ENCODE measurements around the gene RNF220. TPM values are rescaled to one million over a fixed set of nuclear protein-coding genes. Genes with fewer than 3 reads are reported as not detected.

Gene RNF220
- total and polyA plus RNA-seq, 9 of the 15 experiments (the other 6 are each of a cell fraction or from before 2014, with no cell fraction given) = 5.1 to 117 (median 66.9) TPM

- TF ChIP-seq CREM (IDR thresholded peaks at IDR 0.05; ENCODE audit: low read depth) (peak; percentile 83), CC2D1A (IDR thresholded peaks at IDR 0.05) (peak; percentile 73; the same call in 1 of the 2 replicates), ETV1 (tag; conservative IDR thresholded peaks at IDR 0.05; ENCODE audit: low read depth) (no peak; the same call in 1 of the 2 replicates), ZC3H8 (IDR thresholded peaks at IDR 0.05) (no peak), ZNF239 (CRISPR knock-in tag; IDR thresholded peaks at IDR 0.05) (no peak), ZZZ3 (IDR thresholded peaks at IDR 0.05) (no peak), TAL1 (IDR thresholded peaks at IDR 0.05) (peak; percentile 93), EP300 (IDR thresholded peaks at IDR 0.05; ENCODE audit: low read length) (peak; percentile 95), TSC22D4 (tag; IDR thresholded peaks at IDR 0.05) (no peak), ZNF354B (CRISPR knock-in tag; IDR thresholded peaks at IDR 0.05) (no peak), POLR2AphosphoS5 (IDR thresholded peaks at IDR 0.05; ENCODE audit: control insufficient read depth, insufficient read depth, low read depth, low read length) (peak; percentile 93), SAFB2 (IDR thresholded peaks at IDR 0.05; ENCODE audit: borderline replicate concordance, low read depth, low read length, severe bottlenecking) (no peak), HEY1 (CRISPR knock-in tag; IDR thresholded peaks at IDR 0.05; ENCODE audit: borderline replicate concordance) (no peak), RCOR1 (IDR thresholded peaks at IDR 0.05; ENCODE audit: borderline replicate concordance in 1 of 2, low read depth in 2 of 2, low read length in 2 of 2) (peak; percentile 84 to 99), ZNF79 (CRISPR knock-in tag; IDR thresholded peaks at IDR 0.05; ENCODE audit: low read depth) (no peak), DDX20 (tag; IDR thresholded peaks at IDR 0.05; ENCODE audit: low read depth) (0 out of 2 replicates have a peak, but pooled peaks have one; percentile 37), HDAC1 (IDR thresholded peaks at IDR 0.05) (peak; percentile 70 to 94; a peak in 3 of 4 replicates), RERE (CRISPR knock-in tag; IDR thresholded peaks at IDR 0.05; ENCODE audit: borderline replicate concordance) (no peak), NBN (IDR thresholded peaks at IDR 0.05; ENCODE audit: low read depth) (peak; percentile 74), HIVEP1 (CRISPR knock-in tag; IDR thresholded peaks at IDR 0.05) (no peak), DNMT1 (IDR thresholded peaks at IDR 0.05) (no peak; the same call in 1 of the 2 replicates), GABPB2 (CRISPR knock-in tag; conservative IDR thresholded peaks at IDR 0.05) (no peak)
- TF ChIP-seq, protein P1, sequence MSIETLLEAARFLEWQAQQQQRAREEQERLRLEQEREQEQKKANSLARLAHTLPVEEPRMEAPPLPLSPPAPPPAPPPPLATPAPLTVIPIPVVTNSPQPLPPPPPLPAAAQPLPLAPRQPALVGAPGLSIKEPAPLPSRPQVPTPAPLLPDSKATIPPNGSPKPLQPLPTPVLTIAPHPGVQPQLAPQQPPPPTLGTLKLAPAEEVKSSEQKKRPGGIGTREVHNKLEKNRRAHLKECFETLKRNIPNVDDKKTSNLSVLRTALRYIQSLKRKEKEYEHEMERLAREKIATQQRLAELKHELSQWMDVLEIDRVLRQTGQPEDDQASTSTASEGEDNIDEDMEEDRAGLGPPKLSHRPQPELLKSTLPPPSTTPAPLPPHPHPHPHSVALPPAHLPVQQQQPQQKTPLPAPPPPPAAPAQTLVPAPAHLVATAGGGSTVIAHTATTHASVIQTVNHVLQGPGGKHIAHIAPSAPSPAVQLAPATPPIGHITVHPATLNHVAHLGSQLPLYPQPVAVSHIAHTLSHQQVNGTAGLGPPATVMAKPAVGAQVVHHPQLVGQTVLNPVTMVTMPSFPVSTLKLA (conservative IDR thresholded peaks at IDR 0.05) = peak in 1 of 2 experiments; percentile 69; a peak in 2 of 4 replicates
These were observed 80.3 kb downstream of the RNF220 start (continued) for GRCh38 chr1:44485229-44485933.

Data from K562 (cell line).